Skin epidermis (tissue), 12 donors: ENCODE results near the gene STK24.

Experiments used
- H3K27ac ChIP-seq, 21 experiments: fragments of 200-600 bp; sonication (generic) in 11 of 21; one replicate each; pipeline ENCODE4 v1.5.0; 2020; ENCODE audit warnings: mild to moderate bottlenecking in 3 of 21, inconsistent platforms in 2 of 21, moderate library complexity in 2 of 21
- H3K4me3 ChIP-seq, 7 experiments: fragments of 200-600 bp; sonication (generic) in 2 of 7; one replicate each; pipeline ENCODE4 v1.5.0; 2020; ENCODE audit warnings: inconsistent platforms in 2 of 7, mild to moderate bottlenecking in 2 of 7, moderate library complexity in 1 of 7

Gene STK24

DNA sequence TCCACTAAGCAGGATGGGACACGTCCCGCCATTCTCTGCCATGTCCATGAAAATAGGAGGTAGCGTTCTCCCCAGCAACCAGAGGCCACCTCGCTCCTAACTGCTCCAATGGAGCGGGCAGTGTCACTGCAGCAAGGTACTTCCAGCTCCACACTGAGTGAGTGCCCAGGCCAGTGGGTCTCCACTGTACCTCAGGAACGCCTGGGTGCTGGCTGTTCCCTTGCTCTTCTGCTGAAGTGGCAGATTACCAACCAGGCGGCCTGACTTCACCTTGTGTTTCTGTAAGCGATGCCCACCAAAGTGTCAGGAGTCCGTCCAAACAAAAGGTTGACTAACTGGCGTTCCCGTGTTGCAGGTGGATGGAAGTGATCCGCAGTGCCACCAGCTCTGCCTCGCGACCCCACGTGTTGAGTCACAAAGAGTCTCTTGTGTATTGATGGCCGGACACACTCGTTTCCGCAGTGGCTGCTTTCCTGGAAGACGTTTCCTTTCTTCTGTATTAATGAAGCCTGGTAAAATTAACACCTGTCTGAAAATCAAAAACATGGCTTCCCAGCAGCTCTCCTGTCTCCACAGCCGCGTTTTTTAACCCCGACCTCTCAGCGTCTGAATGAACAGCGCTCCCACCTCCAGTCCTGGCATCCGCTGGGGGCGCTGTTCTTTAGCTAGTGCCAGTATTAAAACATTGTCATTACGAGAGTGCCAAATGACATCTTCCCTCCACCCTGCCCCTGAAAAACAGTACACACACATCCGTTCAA is 128.8 kb downstream of the STK24 start:
- Histone ChIP-seq H3K4me3 (no peak overlapping the region), H3K27ac (no peak overlapping the region)

DNA sequence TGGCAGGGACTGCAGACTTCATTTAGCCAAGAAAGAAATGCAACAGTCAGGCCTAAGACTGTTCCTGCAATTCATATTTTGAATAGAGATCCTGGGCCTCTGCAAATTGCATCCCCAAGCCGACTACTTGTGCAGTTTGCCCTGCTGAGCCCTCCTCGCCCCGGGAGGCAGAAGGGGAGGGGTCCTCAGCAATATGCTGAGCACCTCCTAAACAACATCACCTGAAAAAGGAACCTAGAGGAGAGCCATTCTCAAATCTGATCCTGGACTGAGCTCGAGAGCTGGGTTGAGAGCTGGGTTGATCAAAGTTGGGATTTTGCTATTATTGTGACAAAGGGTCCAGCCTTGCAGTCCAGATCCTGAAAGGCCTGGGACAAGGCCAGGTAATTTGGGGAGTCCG is 129.8 kb downstream of the STK24 start:
- Histone ChIP-seq H3K27ac (no peak overlapping the region), H3K4me3 (no peak overlapping the region)

DNA sequence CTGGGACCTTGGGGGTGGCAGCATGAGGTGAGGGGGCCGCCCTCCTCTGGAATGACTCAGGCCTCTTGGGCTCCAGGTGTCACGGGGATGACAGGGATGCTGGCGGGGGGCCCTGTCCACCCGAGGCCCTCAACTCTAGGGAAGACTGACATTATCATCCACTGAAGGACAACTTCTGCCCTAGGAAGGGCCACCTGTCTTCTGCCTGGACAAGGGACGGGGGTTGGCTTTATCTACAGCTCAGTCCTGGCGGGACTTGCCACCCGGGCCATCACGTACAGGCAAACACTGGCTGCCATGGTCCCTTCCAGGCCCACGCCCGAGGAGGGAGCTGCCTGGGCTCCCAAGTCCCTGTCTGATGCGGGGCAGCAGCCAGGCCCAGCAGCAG is 130.7 kb downstream of the STK24 start:
- Histone ChIP-seq H3K4me3 (no peak overlapping the region), H3K27ac (peak overlapping the region in 10 of 21 experiments; percentile 12 to 70 (median 51))

DNA sequence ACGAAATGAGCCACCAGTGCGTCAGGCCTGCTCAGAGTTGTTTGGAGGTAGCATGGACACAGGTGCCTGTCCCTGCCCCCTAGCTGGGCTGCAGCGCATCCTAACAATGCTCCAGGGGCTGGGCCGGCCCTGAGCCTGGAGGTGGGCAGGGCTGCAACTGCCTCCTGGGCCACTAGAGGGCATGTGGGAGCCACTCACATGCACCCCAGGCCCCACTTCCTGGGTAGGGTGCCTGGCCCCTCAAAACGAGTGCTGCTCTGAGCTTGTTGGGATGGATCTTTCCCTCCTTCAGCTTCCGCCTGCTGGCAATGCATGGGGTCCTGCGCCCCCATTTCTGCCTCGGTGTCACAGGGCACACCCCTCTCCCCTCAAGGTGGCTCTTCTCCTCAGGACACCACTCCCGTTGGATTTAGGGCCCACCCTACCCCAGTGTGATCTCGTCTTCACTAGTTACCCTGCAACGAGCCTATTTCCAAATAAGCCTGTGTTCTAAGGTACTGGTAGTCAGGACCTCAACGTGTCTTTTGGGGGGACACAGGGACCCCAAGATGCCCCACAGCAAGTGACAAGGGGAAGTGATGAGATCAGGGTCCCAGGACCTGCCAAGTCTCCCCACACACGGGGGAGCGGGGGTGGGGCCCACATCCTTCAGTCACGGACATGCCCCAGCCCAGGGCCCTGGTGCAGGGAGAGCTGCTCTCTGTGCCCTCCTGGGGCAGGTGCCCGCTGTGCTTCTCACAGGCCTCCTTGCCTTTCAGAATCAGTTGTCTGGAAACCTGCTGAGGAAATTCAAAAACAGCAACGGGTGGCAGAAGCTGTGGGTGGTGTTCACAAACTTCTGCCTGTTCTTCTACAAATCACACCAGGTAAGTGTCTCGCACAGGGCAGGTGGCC is 131.3 kb downstream of the STK24 start:
- no peak overlapping the region for H3K4me3 ChIP-seq

DNA sequence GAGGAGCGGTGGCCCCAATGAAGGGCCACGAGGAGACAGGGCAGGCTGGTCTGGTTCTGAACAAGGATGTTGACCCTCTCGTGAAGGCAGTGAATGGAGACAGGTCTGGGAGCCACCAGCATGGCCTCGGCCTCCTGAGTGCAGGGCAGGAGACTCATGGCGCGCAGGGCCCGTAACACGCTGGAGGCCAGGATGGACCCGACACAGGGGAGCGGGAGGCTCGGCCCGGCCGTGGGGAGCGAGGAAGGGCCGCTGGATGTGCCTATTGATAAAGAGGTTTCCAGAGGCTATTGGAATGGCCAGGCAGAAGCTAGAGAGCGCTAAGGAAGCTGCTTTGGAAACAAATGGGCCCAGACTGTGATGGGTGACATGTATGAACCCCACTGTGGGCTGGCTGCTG is 132.5 kb downstream of the STK24 start:
- Histone ChIP-seq H3K27ac (peak overlapping the region in 6 of 21 experiments; percentile 18 to 73 (median 68)), H3K4me3 (no peak overlapping the region)

More for the DNA sequence above, 131.3 kb downstream of the STK24 start:
- H3K27ac ChIP-seq: peak overlapping the region in 16 of 21 experiments; percentile 12 to 70 (median 48)

DNA sequence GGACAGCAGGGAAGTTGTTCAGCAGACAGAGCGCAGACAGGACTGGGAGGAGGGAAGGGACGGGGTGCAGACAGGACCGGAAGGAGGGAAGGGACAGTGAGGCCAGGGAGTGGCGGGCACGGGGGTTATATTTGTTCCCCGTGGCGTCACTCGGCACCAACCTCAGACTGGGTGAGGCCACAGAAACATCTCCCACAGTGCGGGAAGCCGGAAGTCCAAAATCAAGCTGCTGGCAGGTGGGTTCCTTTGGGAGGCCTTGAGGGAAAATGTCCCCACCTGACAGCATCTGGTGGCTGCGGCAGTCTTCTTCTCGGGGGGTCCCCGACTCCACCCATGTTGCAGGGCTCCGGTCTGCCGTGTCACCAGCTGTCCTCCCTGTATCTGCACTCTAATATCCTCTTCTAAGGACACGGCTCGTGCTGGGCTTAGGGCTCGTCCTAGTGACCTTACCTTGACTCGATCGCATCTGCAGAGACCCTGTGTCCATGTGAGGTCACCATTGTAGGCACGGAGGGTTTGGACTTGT is 133.0 kb downstream of the STK24 start:
- H3K4me3 ChIP-seq: no peak overlapping the region
- peak overlapping the region in 13 of 21 experiments; percentile 10 to 76 (median 52) for H3K27ac ChIP-seq

DNA sequence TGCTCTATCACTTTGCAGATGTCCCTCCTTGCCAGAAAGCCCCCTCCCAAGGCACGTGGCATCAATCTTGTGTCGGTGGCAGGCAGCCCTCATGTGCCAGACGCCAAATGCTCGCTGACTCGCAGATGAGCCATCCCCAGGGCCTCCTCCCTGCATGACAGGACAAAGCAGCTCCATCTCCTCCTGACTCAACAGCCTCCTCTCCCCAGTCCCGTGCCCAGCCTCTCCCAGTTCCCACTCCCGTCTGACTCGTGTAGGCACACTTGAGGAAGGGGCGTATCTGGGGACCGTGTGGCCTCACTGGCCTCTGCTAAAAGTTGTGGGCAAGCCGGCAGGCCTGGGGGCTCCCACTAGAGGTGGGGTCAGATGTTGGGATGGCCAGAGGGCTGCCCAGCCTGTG is 133.6 kb downstream of the STK24 start:
- Histone ChIP-seq H3K27ac (peak overlapping the region in 13 of 21 experiments; percentile 21 to 76 (median 52)), H3K4me3 (no peak overlapping the region)

DNA sequence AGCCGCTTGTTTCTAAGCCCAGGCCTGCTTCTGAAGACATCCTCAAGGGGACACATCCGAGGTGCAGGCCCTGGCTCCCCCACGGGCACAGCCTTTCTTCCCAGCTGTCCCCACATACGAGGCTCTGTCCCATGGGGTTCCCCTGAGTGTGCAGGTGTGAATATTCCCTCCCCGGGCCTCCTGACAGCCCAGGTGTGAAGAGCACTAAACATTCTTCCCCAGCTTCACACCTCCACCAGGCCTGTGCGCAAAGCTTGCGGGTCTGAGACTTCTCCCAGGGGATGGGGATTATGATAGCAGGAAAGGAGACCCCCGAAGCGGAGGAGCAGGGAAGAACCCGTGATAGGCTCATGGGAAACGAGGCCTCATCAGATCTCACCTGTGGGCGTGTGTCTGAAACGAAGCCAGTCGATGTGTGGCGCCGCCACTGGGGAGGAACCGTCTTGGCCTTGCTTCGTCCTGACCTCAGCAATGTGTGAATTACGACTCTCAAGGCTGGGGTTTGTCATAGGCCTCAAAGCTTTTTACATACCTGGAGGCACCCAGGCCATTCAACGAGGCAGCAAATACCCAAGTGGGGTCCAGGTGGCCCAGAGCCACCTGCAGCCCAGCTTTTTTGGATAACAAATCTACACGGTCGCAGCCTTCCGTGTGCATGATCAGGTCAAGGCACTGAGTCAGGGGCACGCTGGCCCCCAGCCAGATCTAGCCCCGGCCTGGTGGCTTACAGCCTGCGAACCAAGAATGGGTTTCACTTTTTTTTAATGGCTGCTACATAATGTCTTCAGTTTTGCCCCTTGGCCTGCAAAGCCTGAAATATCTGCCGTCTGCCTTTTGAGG is 134.3 kb downstream of the STK24 start:
- peak overlapping the region in 9 of 21 experiments; percentile 23 to 76 (median 40) for H3K27ac ChIP-seq
- no peak overlapping the region for H3K4me3 ChIP-seq

DNA sequence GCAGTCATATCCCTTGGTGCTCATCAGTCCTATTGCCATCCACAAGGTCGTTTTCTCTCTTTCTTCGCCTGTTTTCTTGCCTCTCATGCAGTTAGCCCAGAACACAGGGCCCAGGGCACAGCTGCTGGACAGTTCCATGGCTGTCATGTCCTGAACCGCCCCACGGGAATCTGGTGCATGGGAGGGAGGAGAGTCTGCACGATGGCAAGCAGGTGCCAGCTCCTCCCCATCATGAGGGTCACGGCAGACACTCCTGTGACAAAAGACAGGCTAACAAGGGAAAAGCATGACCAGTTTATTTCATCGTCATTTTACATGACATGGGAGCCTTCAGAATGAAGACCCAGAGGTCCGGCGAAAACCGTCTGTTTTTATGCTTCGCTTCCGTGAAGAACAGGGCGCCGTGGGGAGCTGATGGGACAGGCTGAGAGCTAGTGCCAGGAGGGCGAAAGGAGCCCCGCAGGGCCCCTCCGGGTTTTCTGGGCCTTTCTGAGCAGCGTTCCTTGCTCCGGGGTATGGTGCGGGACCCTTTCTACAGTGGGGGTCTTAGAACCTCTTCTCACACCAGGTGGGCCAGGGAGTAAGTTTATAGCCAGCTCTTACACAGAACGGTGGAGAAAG is 135.7 kb downstream of the STK24 start:
- H3K27ac ChIP-seq: no peak overlapping the region
- no peak overlapping the region for H3K4me3 ChIP-seq

DNA sequence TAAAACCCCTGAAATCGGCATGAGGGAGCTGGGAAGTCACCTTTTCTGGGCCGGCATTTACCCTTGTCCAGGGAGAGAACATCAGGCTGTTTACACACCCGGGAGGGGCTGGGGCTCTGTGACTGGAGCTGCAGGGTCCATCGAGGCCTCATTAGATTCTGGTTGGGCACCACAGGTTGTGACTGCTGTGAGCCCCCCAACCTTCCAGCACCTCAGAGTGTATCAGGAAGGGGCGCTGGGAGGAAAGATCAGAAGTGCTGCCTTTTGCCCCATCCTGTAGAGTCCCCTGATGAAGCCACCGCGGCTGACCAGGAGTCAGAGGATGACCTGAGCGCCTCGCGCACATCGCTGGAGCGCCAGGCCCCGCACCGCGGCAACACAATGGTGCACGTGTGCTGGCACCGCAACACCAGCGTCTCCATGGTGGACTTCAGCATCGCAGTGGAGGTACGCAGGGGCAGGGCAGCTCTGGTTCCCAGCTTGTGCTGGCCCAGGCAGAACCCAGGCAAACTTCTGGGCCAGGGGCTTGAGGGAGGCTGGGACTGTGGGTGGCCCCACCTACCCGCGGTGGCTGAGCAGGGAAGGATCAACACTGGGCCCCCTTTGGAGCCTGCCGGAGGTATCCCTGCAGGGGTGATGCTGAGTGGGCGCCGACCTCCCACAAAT is 136.4 kb downstream of the STK24 start:
- H3K27ac ChIP-seq: no peak overlapping the region
- no peak overlapping the region for H3K4me3 ChIP-seq

DNA sequence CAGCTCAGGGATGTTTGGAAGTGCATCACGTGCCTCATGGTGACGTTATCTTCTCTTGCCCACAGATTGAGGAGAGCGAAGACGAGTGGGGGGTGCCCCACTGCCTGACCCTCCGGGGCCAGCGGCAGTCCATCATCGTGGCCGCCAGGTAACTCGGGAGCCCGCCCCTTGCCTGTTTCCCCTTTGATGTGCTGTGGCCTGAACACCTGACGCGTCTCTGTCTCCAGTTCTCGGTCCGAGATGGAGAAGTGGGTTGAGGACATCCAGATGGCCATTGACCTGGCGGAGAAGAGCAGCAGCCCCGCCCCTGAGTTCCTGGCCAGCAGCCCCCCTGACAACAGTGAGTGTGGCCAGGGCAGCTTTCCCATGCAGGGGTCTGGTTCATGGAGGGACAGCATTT is 137.0 kb downstream of the STK24 start:
- Histone ChIP-seq H3K4me3 (no peak overlapping the region), H3K27ac (no peak overlapping the region)

DNA sequence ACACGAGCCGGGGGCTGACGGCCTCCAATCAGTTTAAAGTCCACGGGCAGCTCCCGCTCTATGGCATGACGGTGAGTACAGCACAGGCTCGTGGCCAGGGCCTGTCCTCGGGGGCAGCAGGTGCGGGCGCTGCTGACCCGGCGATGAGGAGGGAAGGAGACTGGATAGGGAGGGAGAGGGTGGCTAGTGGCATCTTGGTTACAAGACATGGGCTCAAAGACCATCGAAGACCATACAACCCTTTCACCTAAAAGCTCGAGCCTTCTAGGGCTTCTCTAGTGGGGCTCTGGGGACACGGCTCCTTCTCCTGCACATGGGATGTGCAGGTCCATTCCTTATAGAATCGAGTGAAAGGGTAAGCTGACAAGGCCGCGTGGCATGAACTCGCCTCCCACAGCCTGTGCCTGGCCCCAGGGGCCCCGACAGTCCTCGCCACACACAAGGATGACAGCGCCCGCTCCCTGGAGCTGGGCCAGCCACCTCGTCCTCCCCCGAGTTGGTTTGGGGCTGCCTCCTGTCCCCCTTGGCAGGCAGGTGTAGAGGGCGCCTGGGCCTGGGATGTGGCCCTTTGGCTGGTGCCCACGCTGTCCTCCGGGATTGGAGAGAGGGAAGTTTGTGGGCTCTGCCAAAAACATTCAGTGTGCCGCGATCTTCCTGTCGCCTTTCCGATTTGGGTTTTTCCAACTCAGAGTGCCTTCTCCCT is 137.6 kb downstream of the STK24 start:
- no peak overlapping the region for H3K4me3 ChIP-seq
- peak overlapping the region in 1 of 21 experiments; percentile 15 for H3K27ac ChIP-seq

DNA sequence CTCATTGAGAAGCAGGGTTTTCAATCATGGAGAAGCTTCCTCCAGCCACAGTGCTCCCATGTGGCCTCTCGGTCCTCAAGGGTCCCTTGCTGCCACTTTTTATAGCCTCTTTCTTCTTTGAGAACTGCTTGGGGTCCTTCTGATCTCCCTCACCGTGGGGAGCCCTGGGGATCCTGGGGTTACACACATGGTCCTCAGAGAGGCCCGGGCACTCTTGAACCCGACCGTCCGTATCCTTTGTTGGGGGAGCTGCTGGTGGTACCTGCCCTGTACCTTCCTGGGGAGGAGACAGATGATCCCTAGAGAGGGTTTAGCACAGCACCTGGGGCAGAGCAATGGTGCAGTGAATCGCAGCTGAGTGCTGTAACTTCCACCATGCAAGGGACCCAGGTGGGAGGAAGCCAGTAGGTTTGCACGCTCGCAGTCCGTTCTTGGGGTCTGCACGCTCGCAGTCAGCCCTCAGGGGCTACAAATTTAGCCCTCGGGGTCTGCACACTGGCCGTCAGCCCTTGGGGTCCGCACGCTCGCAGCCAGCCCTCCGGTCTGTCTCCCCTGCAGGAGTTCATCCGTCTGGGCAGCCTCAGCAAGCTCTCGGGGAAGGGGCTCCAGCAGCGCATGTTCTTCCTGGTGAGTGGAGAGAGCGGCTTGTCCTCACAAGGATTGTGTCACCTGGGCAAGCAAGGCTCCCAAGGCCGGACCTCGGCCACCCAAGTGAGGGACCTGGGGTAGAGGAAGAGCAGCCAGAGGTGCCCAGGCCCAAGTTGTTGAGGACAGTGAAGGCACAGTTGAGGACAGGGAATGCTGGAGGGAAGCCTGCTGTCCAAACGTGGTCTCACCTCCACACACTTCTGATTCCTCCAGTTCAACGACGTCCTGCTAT is 138.4 kb downstream of the STK24 start:
- Histone ChIP-seq H3K4me3 (no peak overlapping the region), H3K27ac (no peak overlapping the region)

DNA sequence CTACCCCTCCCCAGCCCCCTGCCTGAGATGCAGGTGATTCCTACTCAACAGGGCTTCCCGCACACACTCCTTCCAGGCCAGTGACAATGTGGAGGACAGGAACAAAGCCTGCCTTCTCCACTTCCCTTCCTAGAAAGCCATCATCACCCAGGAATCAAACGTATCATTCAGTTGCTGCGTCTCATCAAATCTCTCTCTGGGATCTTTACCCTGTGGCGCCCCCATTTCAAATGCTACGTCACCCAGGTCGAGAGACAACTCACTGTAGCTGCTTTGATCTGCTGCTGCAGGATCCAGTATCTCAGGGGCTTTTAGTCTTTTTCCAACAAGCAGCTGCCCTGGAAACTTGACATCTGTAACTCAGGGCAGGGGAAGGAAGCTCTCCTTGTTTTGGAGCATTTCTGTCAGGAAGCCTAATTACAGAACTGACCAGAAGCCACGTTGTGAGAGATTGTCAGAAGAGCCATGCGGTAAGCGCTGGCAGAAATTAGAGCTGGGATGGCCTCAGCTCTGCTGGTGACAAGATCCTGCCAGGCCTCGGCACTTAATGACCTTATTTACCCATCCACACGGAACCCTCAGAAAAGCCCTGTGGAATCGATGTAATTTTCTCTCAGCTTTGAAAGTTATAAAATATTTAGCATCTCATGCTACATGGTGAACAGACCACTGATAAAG is 140.5 kb downstream of the STK24 start:
- Histone ChIP-seq H3K27ac (no peak overlapping the region), H3K4me3 (no peak overlapping the region)

DNA sequence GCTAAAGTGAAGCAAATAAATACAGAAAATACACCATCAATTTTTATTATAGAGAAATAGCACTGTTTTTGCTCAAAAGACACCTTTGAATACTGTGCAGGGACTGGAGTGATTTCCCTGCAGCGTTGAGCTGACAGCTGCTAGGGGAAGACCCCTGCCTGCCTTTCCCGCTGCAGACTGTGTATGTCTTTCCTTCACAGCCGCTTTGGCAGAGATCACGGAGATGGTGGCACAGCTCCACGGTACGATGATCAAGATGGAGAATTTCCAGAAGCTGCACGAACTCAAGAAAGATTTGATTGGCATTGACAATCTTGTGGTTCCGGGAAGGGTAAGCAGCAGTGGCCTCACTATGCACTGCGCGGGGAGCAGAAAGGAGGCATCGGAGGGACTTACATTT is 141.5 kb downstream of the STK24 start:
- no peak overlapping the region for H3K4me3 ChIP-seq
- no peak overlapping the region for H3K27ac ChIP-seq

DNA sequence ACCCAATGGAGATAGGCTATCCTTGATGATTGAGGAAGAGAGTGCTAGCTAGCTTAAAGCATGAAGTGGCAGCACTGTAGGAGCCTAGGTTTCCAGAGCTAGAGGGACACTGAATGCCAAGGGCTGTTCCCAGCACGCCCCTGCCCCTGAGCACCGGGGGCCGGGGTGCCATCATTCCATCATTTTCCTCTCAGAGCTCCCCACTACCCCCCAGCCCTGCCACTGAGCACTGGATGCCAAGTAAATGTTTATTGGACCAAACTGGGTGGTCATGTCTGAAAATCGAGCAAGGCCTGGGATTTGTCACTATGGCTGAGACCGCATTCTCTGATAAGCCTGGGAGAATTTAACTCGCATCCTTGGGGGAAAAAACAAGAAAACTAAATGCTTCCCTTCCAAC is 142.8 kb downstream of the STK24 start:
- Histone ChIP-seq H3K4me3 (no peak overlapping the region), H3K27ac (no peak overlapping the region)

DNA sequence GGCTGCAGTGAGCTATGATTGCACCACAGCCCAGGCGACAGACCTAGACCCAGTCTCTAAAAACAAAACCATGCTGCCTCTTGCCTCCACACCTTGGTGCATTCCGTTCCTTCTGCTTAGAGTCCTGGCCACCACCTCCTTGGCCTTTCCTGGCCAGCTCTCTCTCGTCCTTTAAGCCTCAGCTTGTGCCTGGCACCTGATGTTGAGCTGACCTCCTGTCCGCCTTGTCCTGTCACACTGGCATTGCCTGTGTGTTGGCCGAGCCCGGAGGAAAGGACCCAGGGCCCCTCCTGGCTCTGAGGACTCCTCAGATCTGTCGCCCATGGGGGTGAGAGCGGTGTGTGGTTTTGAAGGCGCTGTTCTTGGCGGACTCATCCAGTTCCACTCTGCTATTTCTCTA is 143.3 kb downstream of the STK24 start:
- Histone ChIP-seq H3K27ac (no peak overlapping the region), H3K4me3 (no peak overlapping the region)
